ENCODE data around the gene ANKS3.

The ANKS3 gene

DNA sequence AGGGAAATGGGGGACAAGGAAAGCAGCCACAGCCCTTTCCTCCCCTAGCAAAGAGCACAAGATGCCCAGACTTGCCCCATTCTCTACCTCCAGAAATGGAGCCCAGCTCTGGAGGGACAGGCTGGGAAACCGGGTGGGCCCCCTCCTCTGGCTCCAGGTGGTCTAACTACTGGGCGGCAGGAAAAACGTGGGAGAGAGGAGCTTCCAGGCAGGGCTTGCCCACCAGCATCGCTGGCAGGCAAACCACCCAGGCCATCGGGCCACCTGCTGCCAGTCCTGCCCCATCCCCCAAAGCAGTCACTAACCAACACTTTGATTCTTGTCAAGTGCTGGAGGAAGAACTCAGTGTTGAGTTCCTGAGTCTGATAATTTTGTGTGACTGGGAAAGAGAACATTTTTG is 15.6 kb downstream of the ANKS3 start:
- H3K4me3 ChIP-seq (ENCODE audit: low read depth, low read length), result no peak overlapping the region
- no peak overlapping the region for H3K27ac ChIP-seq (ENCODE audit: extremely low read depth, low read depth, low read length)
- peaks cover 9 to 35% of the 10 kb centered on the region in 2 experiments; a peak in 2 of 3 replicates for H3K36me3 ChIP-seq (ENCODE audit: control insufficient read depth in 2 of 2, insufficient read depth in 1 of 2, low read length in 2 of 2)
- POLR2A ChIA-PET, result no interaction called here
- H3K9me3 ChIP-seq (ENCODE audit: control insufficient read depth, insufficient read depth, low read depth, low read length), result no peaks in the 10 kb centered on the region
- CTCF ChIA-PET, result no interaction called here
- no peaks in the 10 kb centered on the region for H3K4me1 ChIP-seq (ENCODE audit: control insufficient read depth, insufficient read depth, low read length)
- TF ChIP-seq, protein P1, sequence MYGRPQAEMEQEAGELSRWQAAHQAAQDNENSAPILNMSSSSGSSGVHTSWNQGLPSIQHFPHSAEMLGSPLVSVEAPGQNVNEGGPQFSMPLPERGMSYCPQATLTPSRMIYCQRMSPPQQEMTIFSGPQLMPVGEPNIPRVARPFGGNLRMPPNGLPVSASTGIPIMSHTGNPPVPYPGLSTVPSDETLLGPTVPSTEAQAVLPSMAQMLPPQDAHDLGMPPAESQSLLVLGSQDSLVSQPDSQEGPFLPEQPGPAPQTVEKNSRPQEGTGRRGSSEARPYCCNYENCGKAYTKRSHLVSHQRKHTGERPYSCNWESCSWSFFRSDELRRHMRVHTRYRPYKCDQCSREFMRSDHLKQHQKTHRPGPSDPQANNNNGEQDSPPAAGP (tag by site-specific recombination; IDR thresholded peaks at IDR 0.05), result no peak
- no peak for TF ChIP-seq ZBTB1 (tag by site-specific recombination; IDR thresholded peaks at IDR 0.05)
- TF ChIP-seq, protein P2, sequence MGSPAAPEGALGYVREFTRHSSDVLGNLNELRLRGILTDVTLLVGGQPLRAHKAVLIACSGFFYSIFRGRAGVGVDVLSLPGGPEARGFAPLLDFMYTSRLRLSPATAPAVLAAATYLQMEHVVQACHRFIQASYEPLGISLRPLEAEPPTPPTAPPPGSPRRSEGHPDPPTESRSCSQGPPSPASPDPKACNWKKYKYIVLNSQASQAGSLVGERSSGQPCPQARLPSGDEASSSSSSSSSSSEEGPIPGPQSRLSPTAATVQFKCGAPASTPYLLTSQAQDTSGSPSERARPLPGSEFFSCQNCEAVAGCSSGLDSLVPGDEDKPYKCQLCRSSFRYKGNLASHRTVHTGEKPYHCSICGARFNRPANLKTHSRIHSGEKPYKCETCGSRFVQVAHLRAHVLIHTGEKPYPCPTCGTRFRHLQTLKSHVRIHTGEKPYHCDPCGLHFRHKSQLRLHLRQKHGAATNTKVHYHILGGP (tag by site-specific recombination; IDR thresholded peaks at IDR 0.05), result no peak
- TF ChIP-seq YY2 (tag by site-specific recombination; IDR thresholded peaks at IDR 0.05), result no peak
- TF ChIP-seq, protein P3, sequence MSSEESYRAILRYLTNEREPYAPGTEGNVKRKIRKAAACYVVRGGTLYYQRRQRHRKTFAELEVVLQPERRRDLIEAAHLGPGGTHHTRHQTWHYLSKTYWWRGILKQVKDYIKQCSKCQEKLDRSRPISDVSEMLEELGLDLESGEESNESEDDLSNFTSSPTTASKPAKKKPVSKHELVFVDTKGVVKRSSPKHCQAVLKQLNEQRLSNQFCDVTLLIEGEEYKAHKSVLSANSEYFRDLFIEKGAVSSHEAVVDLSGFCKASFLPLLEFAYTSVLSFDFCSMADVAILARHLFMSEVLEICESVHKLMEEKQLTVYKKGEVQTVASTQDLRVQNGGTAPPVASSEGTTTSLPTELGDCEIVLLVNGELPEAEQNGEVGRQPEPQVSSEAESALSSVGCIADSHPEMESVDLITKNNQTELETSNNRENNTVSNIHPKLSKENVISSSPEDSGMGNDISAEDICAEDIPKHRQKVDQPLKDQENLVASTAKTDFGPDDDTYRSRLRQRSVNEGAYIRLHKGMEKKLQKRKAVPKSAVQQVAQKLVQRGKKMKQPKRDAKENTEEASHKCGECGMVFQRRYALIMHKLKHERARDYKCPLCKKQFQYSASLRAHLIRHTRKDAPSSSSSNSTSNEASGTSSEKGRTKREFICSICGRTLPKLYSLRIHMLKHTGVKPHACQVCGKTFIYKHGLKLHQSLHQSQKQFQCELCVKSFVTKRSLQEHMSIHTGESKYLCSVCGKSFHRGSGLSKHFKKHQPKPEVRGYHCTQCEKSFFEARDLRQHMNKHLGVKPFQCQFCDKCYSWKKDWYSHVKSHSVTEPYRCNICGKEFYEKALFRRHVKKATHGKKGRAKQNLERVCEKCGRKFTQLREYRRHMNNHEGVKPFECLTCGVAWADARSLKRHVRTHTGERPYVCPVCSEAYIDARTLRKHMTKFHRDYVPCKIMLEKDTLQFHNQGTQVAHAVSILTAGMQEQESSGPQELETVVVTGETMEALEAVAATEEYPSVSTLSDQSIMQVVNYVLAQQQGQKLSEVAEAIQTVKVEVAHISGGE (tag by site-specific recombination; conservative IDR thresholded peaks at IDR 0.05; ENCODE audit: low read depth), result no peak
- no peak for TF ChIP-seq ZNF548 (tag by site-specific recombination; IDR thresholded peaks at IDR 0.05)
- TF ChIP-seq ZNF701 (tag by site-specific recombination; IDR thresholded peaks at IDR 0.05), result no peak
- TF ChIP-seq ZNF23 (tag by site-specific recombination; IDR thresholded peaks at IDR 0.05; ENCODE audit: borderline replicate concordance), result no peak
- TF ChIP-seq ZXDB (tag by site-specific recombination; IDR thresholded peaks at IDR 0.05), result no peak
- TF ChIP-seq, protein P4, sequence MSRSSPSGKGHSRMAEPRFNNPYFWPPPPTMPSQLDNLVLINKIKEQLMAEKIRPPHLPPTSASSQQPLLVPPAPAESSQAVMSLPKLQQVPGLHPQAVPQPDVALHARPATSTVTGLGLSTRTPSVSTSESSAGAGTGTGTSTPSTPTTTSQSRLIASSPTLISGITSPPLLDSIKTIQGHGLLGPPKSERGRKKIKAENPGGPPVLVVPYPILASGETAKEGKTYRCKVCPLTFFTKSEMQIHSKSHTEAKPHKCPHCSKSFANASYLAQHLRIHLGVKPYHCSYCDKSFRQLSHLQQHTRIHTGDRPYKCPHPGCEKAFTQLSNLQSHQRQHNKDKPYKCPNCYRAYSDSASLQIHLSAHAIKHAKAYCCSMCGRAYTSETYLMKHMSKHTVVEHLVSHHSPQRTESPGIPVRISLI (tag by site-specific recombination; IDR thresholded peaks at IDR 0.05), result no peak
- no peak for TF ChIP-seq ZNF37A (tag by site-specific recombination; IDR thresholded peaks at IDR 0.05)

DNA sequence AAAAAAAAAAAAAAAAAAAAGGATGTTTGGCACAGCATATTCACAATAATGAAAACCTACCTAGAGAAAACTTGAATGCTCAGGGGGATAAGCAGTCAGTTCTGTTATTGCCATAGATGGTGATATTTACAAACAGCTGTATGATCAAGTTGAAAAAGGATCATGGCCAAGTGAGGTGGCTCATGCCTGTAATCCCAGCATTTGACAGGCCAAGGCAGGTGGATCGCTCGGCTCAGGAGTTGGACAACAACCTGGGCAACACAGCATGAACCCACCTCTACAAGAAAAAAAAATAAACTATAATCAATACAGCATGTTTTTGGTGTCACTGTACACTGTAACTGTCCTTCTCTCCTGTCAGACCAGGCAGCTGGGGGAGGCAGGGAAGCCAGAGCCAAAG is 19.1 kb downstream of the ANKS3 start:
- CTCF ChIA-PET, result interaction anchor here (0.6 to 2.2 kb wide), 3 partner anchors 65 to 775 kb away, joined by 5 to 8 read pairs (median 6); no protein-coding TSS in a partner anchor
- peaks cover 10 to 47% of the 10 kb centered on the region in 2 experiments; a peak in 2 of 3 replicates for H3K36me3 ChIP-seq (ENCODE audit: control insufficient read depth in 2 of 2, insufficient read depth in 1 of 2, low read length in 2 of 2)
- H3K9me3 ChIP-seq (ENCODE audit: control insufficient read depth, insufficient read depth, low read depth, low read length), result no peaks in the 10 kb centered on the region
- no peak overlapping the region for H3K4me3 ChIP-seq (ENCODE audit: low read depth, low read length)
- POLR2A ChIA-PET, result no interaction called here
- H3K27ac ChIP-seq (ENCODE audit: extremely low read depth, low read depth, low read length), result no peak overlapping the region
- no peaks in the 10 kb centered on the region for H3K4me1 ChIP-seq (ENCODE audit: control insufficient read depth, insufficient read depth, low read length)
- TF ChIP-seq ZNF776 (tag by site-specific recombination; IDR thresholded peaks at IDR 0.05; ENCODE audit: borderline replicate concordance) (no peak), ZNF121 (tag by site-specific recombination; IDR thresholded peaks at IDR 0.05) (no peak), ZNF16 (tag by site-specific recombination; IDR thresholded peaks at IDR 0.05; ENCODE audit: low read depth) (no peak), ZNF37A (tag by site-specific recombination; IDR thresholded peaks at IDR 0.05) (no peak), MYNN (tag by site-specific recombination; IDR thresholded peaks at IDR 0.05; ENCODE audit: borderline replicate concordance) (no peak), ZFP41 (tag by site-specific recombination; IDR thresholded peaks at IDR 0.05; ENCODE audit: borderline replicate concordance) (no peak), EGR2 (tag by site-specific recombination; IDR thresholded peaks at IDR 0.05; ENCODE audit: low read depth) (no peak), SCRT2 (tag by site-specific recombination; IDR thresholded peaks at IDR 0.05) (no peak), ZNF610 (tag by site-specific recombination; IDR thresholded peaks at IDR 0.05; ENCODE audit: borderline replicate concordance) (no peak), ZNF510 (tag by site-specific recombination; IDR thresholded peaks at IDR 0.05; ENCODE audit: insufficient replicate concordance) (no peak), ZNF133 (tag by site-specific recombination; IDR thresholded peaks at IDR 0.05) (no peak), ZNF677 (tag by site-specific recombination; IDR thresholded peaks at IDR 0.05) (no peak), ZSCAN30 (tag by site-specific recombination; IDR thresholded peaks at IDR 0.05) (no peak), MZF1 (tag by site-specific recombination; IDR thresholded peaks at IDR 0.05; ENCODE audit: borderline replicate concordance) (no peak)
- TF ChIP-seq, protein P5, sequence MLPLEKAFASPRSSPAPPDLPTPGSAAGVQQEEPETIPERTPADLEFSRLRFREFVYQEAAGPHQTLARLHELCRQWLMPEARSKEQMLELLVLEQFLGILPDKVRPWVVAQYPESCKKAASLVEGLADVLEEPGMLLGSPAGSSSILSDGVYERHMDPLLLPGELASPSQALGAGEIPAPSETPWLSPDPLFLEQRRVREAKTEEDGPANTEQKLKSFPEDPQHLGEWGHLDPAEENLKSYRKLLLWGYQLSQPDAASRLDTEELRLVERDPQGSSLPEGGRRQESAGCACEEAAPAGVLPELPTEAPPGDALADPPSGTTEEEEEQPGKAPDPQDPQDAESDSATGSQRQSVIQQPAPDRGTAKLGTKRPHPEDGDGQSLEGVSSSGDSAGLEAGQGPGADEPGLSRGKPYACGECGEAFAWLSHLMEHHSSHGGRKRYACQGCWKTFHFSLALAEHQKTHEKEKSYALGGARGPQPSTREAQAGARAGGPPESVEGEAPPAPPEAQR (tag by site-specific recombination; IDR thresholded peaks at IDR 0.05), result no peak
- TF ChIP-seq, protein P6, sequence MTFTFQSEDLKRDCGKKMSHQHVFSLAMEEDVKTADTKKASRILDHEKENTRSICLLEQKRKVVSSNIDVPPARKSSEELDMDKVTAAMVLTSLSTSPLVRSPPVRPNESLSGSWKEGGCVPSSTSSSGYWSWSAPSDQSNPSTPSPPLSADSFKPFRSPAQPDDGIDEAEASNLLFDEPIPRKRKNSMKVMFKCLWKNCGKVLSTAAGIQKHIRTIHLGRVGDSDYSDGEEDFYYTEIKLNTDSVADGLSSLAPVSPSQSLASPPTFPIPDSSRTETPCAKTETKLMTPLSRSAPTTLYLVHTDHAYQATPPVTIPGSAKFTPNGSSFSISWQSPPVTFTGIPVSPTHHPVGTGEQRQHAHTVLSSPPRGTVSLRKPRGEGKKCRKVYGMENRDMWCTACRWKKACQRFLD (tag by site-specific recombination; IDR thresholded peaks at IDR 0.05), result no peak
